RWPE2 (cell line): ENCODE results near the gene HOXA7.

Experiments
- ATAC-seq: fragments of 200-7000 bp; cut with Tn5 transposase; 3 replicates; pipeline ENCODE4 v1.9.1; 2021; ENCODE audit warnings: low read depth
- DNase-seq: peaks from one replicate; pipeline ENCODE4 v3.0.0-alpha.2; 2020; ENCODE audit warnings: low spot score
- H3K27ac ChIP-seq: fragments of 450-650 bp; 2 replicates; pipeline ENCODE4 v1.5.1; 2017; ENCODE audit warnings: mild to moderate bottlenecking; ENCODE audit not compliant: poor library complexity, severe bottlenecking
- H3K27me3 ChIP-seq: fragments of 250-450 bp; sonication (Bioruptor Pico); 2 replicates; pipeline ENCODE4 v1.5.1; 2021; ENCODE audit warnings: mild to moderate bottlenecking, moderate library complexity; ENCODE audit not compliant: insufficient read depth, poor library complexity, severe bottlenecking
- H3K36me3 ChIP-seq: fragments of 250-450 bp; sonication (Bioruptor Pico); 2 replicates; pipeline ENCODE4 v1.5.1; 2020; ENCODE audit warnings: low read depth, mild to moderate bottlenecking, moderate library complexity
- H3K4me1 ChIP-seq: fragments of 250-450 bp; sonication (Bioruptor Pico); 2 replicates; pipeline ENCODE4 v1.5.1; 2021; ENCODE audit warnings: mild to moderate bottlenecking, moderate library complexity; ENCODE audit not compliant: insufficient read depth, poor library complexity, severe bottlenecking
- H3K4me3 ChIP-seq: fragments of 250-450 bp; sonication (Bioruptor Pico); 2 replicates; pipeline ENCODE4 v1.5.1; 2021; ENCODE audit warnings: mild to moderate bottlenecking, moderate library complexity; ENCODE audit not compliant: severe bottlenecking
- H3K9me3 ChIP-seq: fragments of 250-450 bp; sonication (Bioruptor Pico); 2 replicates; pipeline ENCODE4 v1.5.1; 2021; ENCODE audit warnings: mild to moderate bottlenecking, moderate library complexity; ENCODE audit not compliant: severe bottlenecking
- TF ChIP-seq, protein P1 (sequence below): fragments of 450-650 bp; IDR thresholded peaks from one replicate; pipeline ENCODE4 v1.5.1; 2017; ENCODE audit warnings: mild to moderate bottlenecking, moderate library complexity; ENCODE audit not compliant: poor library complexity, severe bottlenecking

HOXA7 gene

DNA sequence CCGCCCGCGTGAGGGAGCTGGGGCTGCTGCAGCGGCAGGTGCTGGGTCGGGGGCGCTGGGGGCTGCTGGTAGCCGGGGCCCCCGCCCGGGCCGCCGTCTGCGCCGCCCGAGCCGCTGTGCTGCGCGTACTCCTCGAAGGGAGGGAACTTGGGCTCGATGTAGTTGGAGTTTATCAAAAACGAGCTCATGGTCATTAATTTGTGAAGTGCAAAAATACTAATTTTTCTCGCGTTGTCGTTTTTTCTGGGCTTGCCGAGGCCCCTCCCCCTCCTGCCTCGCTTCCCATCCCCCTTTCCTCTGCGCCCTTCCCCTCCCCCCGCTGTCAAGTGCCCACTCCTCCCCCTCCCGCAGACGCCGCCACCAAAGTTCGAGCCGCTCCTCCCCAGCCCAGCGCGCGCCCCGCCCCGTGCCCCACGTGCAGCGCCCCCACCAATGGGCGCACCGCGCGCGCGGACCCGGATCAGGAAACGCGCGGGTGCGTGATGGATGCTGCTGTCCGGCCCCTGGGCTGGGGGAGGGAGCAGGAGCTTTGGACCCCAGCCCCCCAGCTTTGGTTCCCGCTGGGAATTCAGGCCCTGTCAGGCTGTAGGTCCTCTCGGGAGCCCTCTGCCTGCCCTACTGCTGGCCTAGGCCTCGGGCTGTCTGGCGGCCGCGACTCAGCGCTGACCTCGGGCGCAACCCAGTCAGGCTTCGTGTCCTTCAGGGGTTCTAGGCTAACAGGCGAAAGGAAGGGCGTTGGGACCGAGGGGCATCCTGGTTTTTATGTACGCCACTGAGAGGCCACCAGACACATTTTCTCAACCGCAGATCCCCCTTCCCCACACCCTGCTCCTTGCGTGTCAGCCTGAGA is 25.7 kb downstream of the HOXA7 start, which contains the start of gene HOXA4:
HOXA4 (minus strand) TSS at position 218 of the 850 bp plus-strand sequence; CDS start at position 194, 24 bp downstream.
- Histone ChIP-seq H3K36me3 (no peaks in the 10 kb centered on the region), H3K9me3 (no peaks in the 10 kb centered on the region), H3K27ac (peak within 1 kb of the TSS; percentile 62), H3K27me3 (no peaks in the 10 kb centered on the region), H3K4me3 (peak within 1 kb of the TSS; percentile 61), H3K4me1 (peaks cover 21% of the 10 kb centered on the region)
- TF ChIP-seq, protein P1, sequence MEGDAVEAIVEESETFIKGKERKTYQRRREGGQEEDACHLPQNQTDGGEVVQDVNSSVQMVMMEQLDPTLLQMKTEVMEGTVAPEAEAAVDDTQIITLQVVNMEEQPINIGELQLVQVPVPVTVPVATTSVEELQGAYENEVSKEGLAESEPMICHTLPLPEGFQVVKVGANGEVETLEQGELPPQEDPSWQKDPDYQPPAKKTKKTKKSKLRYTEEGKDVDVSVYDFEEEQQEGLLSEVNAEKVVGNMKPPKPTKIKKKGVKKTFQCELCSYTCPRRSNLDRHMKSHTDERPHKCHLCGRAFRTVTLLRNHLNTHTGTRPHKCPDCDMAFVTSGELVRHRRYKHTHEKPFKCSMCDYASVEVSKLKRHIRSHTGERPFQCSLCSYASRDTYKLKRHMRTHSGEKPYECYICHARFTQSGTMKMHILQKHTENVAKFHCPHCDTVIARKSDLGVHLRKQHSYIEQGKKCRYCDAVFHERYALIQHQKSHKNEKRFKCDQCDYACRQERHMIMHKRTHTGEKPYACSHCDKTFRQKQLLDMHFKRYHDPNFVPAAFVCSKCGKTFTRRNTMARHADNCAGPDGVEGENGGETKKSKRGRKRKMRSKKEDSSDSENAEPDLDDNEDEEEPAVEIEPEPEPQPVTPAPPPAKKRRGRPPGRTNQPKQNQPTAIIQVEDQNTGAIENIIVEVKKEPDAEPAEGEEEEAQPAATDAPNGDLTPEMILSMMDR, result no peak
- ATAC-seq (peak; percentile 88), DNase-seq (peak; percentile 95)

GRCh38 chr7:27129729-27130539 is 26.5 kb downstream of the HOXA7 start:
- DNase-seq (no peak), ATAC-seq (peak; percentile 47)
- peak overlapping the region; percentile 61 for H3K4me3 ChIP-seq
- no peaks in the 10 kb centered on the region for H3K9me3 ChIP-seq
- TF ChIP-seq, protein P1, result peak; percentile 77
- peak overlapping the region; percentile 62 for H3K27ac ChIP-seq
- H3K27me3 ChIP-seq, result no peaks in the 10 kb centered on the region
- no peaks in the 10 kb centered on the region for H3K36me3 ChIP-seq
- H3K4me1 ChIP-seq, result peaks cover 13% of the 10 kb centered on the region

GRCh38 chr7:27128776-27129728 is 27.4 kb downstream of the HOXA7 start:
- Histone ChIP-seq H3K4me3 (no peak overlapping the region), H3K4me1 (peaks cover 6% of the 10 kb centered on the region), H3K27me3 (no peaks in the 10 kb centered on the region), H3K9me3 (no peaks in the 10 kb centered on the region), H3K36me3 (no peaks in the 10 kb centered on the region), H3K27ac (no peak overlapping the region)
- ATAC-seq, result no peak
- no peak for DNase-seq
- TF ChIP-seq, protein P1, result no peak

DNA sequence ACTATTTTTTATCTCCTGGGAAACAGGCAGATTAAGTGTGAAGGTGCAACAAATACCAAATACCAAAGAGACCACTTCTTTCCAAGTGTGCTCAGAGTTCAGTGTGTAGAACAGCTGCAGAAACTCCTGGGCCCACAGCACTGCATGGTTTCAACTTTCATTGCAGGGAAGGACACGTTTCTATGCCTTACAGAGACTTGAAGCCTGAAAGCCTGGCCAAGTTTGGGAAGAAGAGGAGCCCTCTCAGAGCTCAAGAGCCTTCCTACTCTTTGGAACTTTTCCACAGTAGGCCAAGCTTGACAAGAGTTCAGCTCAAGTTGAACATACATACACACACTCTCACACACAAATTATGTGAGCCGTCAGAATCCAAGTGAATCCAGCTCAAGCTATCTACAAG is 28.4 kb downstream of the HOXA7 start:
- no peak for ATAC-seq
- Histone ChIP-seq H3K27me3 (no peaks in the 10 kb centered on the region), H3K9me3 (no peaks in the 10 kb centered on the region), H3K36me3 (no peaks in the 10 kb centered on the region), H3K4me1 (peaks cover 4% of the 10 kb centered on the region), H3K27ac (no peak overlapping the region), H3K4me3 (no peak overlapping the region)
- TF ChIP-seq, protein P1, result no peak
- no peak for DNase-seq
